ENCODE measurements around the gene SMG5.
"Not testable (repeated sequence)": the region's sequence is repeated elsewhere in the genome, so short reads cannot be mapped to it uniquely, and the experiment has no call there.

The SMG5 gene

GRCh38 chr1:156245451-156246232, 37.0 kb downstream of the SMG5 start:
- DNase-seq (ENCODE audit: low read depth): no peak

- no peak for DNase-seq (ENCODE audit: low read depth)
Measured at GRCh38 chr1:156244712-156245111, 37.9 kb downstream of the SMG5 start.

- no peak for DNase-seq (ENCODE audit: low read depth)
Measured at GRCh38 chr1:156244126-156244525, 38.5 kb downstream of the SMG5 start.

DNA sequence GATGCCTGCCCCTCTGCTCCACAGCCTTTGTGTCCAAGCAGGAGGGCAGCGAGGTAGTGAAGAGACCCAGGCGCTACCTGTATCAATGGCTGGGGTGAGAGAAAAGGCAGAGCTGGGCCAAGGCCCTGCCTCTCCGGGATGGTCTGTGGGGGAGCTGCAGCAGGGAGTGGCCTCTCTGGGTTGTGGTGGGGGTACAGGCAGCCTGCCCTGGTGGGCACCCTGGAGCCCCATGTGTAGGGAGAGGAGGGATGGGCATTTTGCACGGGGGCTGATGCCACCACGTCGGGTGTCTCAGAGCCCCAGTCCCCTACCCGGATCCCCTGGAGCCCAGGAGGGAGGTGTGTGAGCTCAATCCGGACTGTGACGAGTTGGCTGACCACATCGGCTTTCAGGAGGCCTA, 39.9 kb downstream of the SMG5 start:
- no peak for DNase-seq (ENCODE audit: low read depth)

DNA sequence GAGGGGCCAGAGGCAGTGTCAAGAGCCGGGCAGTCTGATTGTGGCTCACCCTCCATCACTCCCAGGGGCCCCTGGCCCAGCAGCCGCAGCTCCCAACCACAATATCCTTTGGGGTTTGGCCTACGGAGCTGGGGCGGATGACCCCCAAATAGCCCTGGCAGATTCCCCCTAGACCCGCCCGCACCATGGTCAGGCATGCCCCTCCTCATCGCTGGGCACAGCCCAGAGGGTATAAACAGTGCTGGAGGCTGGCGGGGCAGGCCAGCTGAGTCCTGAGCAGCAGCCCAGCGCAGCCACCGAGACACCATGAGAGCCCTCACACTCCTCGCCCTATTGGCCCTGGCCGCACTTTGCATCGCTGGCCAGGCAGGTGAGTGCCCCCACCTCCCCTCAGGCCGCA, 40.7 kb downstream of the SMG5 start, which contains the start of gene BGLAP:
Gene BGLAP (plus strand): TSS at position 259 of the 400 bp plus-strand sequence. CDS start 48 bp downstream, at position 307.
- no peak for DNase-seq (ENCODE audit: low read depth)

DNA sequence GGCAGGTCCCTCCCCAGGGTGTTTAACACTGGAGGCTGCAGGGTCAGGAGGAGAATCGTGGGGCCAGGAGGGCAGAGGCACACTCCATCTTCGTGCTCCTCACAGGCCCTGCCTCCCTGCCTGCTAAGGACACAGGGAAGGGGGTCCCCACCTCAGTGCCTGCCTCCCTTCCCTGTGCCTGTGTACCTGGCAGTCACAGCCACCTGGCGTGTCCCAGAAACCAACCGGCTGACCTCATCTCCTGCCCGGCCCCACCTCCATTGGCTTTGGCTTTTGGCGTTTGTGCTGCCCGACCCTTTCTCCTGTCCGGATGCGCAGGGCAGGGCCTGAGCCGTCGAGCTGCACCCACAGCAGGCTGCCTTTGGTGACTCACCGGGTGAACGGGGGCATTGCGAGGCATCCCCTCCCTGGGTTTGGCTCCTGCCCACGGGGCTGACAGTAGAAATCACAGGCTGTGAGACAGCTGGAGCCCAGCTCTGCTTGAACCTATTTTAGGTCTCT, 41.3 kb downstream of the SMG5 start:
- DNase-seq (ENCODE audit: low read depth): no peak

DNA sequence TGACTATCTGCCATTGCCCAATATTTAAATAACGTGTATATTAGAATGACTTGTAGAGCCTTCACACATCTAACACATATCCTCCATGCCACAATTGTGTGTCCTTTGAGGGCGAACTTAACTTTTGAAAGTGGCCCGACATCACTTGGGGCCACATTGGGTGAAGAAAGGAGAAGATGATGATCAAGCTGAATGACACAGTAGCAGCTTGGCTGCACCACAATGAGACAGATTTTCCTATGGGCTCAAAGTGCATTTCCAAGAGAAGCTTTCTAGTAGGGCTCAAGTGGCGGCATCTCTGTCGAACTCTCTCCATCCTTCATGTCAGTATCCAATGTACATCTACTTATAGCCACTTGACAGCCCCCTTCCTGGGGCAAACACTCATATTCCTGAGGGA, 44.4 kb downstream of the SMG5 start:
- DNase-seq (ENCODE audit: low read depth): no peak

DNA sequence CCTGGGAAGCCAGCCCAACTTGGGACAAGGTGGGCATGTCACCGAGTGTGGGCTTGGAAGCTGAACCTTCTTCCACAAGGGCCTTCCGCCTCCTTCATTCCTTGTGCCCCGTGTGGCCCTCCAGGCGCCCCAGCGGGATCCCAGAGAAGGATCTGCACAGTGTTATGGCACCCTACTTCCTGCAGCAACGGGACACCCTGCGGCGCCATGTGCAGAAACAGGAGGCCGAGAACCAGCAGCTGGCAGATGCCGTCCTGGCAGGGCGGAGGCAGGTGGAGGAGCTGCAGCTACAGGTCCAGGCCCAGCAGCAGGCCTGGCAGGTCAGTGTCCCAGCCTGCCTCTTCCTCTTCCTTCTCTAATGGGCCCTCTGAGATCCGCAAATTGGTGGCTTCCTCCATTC, 46.5 kb downstream of the SMG5 start:
- DNase-seq (ENCODE audit: low read depth): no peak

DNA sequence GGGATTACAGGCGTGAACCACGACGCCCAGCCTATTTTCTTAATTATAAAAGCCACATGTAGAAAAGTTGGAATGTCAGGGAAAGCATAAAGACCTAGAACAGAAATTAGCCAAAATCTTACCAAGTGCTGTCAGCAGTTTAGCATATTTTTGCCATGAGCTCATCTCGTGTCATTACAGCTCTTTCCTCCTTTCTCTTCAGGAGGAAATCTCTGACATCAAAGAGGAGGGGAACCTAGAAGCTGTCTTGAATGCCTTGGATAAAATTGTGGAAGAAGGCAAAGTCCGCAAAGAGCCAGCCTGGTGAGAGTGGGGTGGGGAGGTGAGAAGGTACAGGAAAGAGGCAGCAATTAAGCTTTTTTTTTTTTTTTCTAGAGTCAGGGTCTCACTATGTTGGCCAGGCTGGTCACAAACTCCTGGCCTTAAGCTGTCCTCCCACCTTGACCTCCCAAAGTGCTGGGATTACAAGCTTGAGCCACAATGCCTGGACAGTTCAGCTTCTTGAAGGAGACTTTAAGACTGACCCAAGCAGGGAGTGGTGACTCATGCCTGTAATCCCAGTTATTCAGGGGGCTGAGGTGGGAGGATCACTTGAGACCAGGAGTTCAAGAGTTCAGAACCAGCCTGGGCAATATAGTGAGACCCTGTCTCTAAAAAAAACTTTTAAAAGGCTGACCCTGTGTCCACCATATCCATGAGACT, 49.0 kb downstream of the SMG5 start:
- no peak for DNase-seq (ENCODE audit: low read depth)

DNA sequence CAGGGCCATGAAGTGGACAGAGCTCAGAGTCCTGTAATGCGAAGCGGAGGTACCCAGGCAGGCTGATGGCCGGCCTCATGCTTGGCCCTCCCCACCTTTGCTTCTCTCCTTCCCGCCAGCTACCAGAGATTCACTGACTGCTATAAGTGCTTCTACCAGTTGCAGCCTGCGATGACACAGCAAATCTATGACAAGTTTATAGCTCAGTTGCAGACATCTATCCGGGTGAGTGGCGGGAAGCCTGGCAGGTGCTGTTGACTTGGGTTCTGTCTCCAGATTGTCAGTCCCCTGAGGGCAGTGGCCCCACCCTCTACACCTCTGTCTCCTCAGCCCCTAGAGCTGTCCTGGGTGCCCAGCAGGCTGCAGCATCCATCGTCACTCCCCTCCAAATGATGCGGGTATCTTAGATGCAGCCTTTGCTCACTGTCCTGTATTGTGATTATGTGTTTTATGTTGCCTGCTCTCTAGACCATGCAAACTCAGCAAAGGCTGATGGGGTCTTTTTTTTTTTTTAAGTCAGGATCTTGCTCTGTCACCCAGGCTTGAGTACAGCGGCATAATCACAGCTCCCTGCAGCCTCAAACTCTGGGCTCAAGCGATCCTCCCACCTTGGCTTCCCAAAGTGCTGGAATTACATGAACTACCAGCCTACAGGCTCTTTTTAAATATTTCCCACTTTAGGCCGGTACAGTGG, 50.3 kb downstream of the SMG5 start:
- no peak for DNase-seq (ENCODE audit: low read depth)

- DNase-seq (ENCODE audit: low read depth): no peak
Measured at GRCh38 chr1:156230473-156230837, 52.2 kb downstream of the SMG5 start.

DNA sequence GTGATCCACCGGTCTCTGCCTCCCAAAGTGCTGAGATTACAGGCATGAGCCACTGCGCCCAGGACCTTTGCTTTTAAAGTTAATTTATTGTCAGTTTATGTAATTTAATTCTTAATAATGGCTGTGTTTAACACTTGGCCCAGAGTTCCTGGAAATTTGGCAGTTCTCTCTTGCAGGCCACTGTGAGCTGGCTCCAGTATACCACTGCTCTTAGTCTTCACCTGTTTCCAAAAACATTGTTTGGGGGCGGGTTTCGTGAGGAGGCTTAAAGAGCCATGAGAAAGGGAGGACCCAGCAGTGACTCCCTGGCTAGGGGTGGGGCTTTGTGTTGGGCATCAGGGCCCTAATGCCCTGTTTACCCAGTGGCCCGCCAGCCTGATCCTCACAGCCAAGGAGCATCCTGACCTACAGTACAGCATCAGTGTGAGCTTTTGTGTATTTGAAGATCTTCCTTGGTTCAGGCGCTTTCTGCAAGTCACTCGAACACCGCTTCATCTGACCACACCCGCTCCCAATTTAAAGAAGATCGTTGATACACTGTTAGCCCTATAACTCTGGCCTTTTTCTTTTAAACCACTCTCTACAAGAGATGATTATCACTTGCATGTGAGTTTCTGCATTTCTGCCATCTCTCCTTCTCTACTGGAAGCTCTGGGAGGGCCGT, 52.7 kb downstream of the SMG5 start:
- no peak for DNase-seq (ENCODE audit: low read depth)

DNA sequence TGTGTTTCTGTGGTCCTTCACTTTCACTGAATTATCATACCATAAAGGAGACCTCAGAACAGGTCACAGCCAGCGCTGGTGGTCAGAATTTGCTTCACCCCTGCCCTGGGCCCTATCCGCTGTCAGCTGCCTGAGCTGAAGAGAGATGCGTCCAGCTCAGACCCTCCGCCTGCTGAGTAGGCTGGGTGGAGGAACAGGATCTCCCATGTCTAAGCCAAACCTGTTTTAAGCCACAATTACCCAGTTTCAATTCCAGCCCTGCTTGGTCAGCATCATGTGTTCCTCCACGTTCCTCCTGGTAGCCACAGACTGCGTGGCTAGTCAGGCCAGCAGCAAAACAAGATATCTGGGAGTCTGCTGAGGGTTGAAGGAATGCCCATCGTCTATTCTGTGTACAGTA, 54.1 kb downstream of the SMG5 start:
- DNase-seq (ENCODE audit: low read depth): no peak

DNA sequence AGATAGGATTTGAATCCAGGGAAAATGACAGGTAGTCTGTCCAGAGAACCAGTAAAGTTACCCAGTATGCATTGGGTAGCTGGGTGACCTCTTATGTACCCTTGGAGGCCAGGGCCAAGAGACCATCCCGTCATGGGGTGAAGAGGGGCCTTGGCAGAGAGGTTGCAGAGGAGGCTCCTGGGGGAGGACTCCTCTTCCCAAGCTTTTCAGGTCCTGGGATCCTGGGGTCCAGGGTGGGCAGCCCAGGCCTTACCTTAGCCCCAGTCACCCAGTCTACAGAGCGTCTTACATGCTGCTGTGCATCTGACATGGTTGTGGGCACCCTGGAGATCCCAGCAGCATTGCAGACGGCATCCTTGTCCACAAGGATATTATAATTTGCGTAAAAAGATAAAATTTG, 55.8 kb downstream of the SMG5 start:
- no peak for DNase-seq (ENCODE audit: low read depth)

DNA sequence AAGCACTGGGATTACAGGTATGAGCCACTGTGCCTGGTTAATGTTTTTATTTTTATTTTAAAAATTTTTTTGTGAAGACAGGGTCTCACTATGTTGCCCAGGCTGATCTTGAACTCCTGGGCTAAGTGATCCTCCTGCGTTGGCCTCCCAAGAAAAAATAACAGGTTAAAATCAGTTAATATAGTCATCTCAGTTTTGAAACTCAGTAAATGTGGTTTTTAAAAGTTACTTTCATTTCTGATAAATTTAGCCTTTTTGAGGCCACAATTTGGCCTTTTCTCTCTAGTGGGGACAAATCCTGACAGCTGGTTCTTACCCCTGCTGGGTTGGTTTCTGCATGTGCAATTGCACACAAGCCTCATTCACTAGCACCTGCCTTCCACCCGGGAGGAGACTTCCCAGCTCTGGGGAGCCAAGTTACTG, 56.5 kb downstream of the SMG5 start:
- DNase-seq (ENCODE audit: low read depth): no peak

DNA sequence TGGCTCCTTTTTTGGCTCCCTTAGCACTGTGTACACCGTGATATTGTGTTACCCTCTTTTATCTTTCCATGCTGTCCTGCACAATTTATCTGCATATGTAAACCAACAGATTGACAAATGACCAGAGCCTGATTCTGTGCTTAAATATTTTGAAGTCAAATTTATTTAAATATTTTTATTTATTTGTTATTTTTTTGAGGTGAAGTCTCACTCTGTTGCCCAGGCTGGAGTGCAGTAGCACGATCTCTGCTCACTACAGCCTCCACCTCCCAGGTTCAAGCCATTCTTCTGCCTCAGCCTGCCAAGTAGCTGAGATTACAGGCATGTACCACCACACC, 57.0 kb downstream of the SMG5 start:
- DNase-seq (ENCODE audit: low read depth): no peak

GRCh38 chr1:156221986-156222692, 60.5 kb downstream of the SMG5 start:
- DNase-seq (ENCODE audit: low read depth): no peak

DNA sequence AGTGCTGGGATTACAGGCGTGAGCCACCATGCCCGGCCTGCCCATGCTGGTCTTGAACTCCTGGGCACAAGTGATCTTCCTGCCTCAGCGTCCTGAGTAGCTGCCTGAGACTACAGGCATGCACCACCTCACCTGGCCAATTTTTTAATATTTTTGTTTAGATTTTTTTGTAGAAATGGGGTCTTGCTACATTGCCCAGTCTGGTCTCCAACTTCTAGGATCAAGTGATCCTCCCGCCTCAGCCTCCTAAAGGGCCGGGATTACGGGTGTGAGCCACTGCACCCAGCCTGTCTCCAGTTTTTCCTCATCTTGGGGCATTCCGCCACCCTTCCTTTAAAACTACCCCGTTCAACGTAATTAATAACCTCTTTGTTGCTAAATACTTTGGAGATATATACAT, 62.4 kb downstream of the SMG5 start:
- no peak for DNase-seq (ENCODE audit: low read depth)

DNA sequence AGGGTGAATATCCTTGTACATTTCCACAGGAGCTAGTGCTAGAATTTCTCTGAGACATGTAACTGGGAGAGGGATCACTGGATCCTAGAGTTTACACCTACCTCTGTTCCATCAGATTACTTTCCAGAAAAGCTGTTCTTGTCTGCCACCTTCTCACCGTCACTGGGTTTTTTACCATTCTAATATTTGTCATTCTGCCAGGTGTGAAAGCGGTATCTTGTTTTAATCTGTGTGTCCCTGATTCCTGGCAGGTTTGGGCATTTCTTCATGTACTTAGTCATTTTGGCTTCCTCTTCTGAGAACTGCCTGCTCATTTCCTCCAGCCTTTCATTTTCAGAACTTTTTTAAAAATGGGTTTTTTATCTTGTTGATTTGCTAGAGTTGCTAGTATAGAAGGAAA, 64.8 kb downstream of the SMG5 start:
- no peak for DNase-seq (ENCODE audit: low read depth)

GRCh38 chr1:156216361-156217086, 66.1 kb downstream of the SMG5 start:
- not testable (repeated sequence) for DNase-seq (ENCODE audit: low read depth)

Data from HS-27A (cell line).